Measurements from ENCODE around the gene C12orf42.

GRCh38 chr12:103513875-103514274 is 18.1 kb upstream of the C12orf42 start:
- TF ChIP-seq CTCF (IDR thresholded peaks at IDR 0.05; ENCODE audit: borderline replicate concordance, extremely low read depth, low read length, poor library complexity, severe bottlenecking), result no peak
- TF ChIP-seq EZH2 (IDR thresholded peaks at IDR 0.05; ENCODE audit: borderline replicate concordance, low read depth, low read length, severe bottlenecking), result no peak
